Naive thymus-derived CD4-positive, alpha-beta T cell (primary cell): ENCODE measurements around the gene RHBDD1. TPM values are rescaled to one million over a fixed set of nuclear protein-coding genes. Genes with fewer than 3 reads are reported as not detected.

Experiments
- ATAC-seq: fragments of 150-1000 bp; cut with Tn5 transposase; 2 replicates; pipeline ENCODE4 v1.10.0; 2021; ENCODE audit warnings: mild to moderate bottlenecking, moderate library complexity
- CTCF ChIA-PET: fragments of 350-600 bp; sonication (Branson Sonifier 250); formaldehyde crosslinking; loops from one replicate; lab custom pipeline; 2021; ENCODE audit warnings: antibody characterized with exemption; lab: Charles Lee
- POLR2A ChIA-PET: fragments of 350-600 bp; sonication (Branson Sonifier 250); formaldehyde crosslinking; loops from one replicate; lab custom pipeline; 2021; ENCODE audit warnings: antibody characterized with exemption, inconsistent platforms; lab: Charles Lee
- DNase-seq, 9 donors: peaks; one replicate each; pipeline versions ENCODE4 v3.0.0 to v3.0.0-alpha.2; 2020 to 2022; ENCODE audit warnings: mixed read lengths in 1 of 9
- H3K27ac ChIP-seq: one replicate; pipeline ENCODE4 v1.7.0; 2013; ENCODE audit warnings: mild to moderate bottlenecking, low read depth, low read length, moderate library complexity
- H3K27me3 ChIP-seq, 2 donors: one replicate each; pipeline ENCODE4 v1.7.0; 2013; ENCODE audit warnings: low read length in 2 of 2, mild to moderate bottlenecking in 2 of 2, moderate library complexity in 2 of 2; ENCODE audit not compliant: control insufficient read depth in 2 of 2, insufficient read depth in 2 of 2
- H3K36me3 ChIP-seq, 3 experiments: 1 replicate in 2 of 3; 2 replicates in 1 of 3; pipeline ENCODE4 v1.7.0; 2013; ENCODE audit warnings: low read length in 3 of 3, mild to moderate bottlenecking in 3 of 3, moderate library complexity in 1 of 3; ENCODE audit not compliant: insufficient read depth in 3 of 3, control insufficient read depth in 2 of 3
- H3K4me1 ChIP-seq, 2 donors: one replicate each; pipeline ENCODE4 v1.7.0; 2013; ENCODE audit warnings: low read length in 2 of 2, mild to moderate bottlenecking in 2 of 2, moderate library complexity in 1 of 2; ENCODE audit not compliant: control insufficient read depth in 2 of 2, insufficient read depth in 2 of 2
- H3K4me3 ChIP-seq: 2 replicates; pipeline ENCODE4 v1.7.0; 2013; ENCODE audit warnings: mild to moderate bottlenecking, low read length
- H3K9me3 ChIP-seq, 3 experiments: 1 replicate in 2 of 3; 2 replicates in 1 of 3; pipeline ENCODE4 v1.7.0; 2013; ENCODE audit warnings: low read length in 3 of 3; ENCODE audit not compliant: control insufficient read depth in 2 of 3
- H3K27ac Mint-ChIP-seq, 9 donors: one replicate each; pipeline ENCODE4 v1.8.0; 2020 to 2022; ENCODE audit warnings: mixed read lengths in 9 of 9, mild to moderate bottlenecking in 8 of 9, moderate library complexity in 5 of 9, inconsistent platforms in 2 of 9
- H3K27me3 Mint-ChIP-seq, 5 donors: one replicate each; pipeline ENCODE4 v1.8.0; 2021 to 2022; ENCODE audit warnings: mixed read lengths in 5 of 5, mild to moderate bottlenecking in 1 of 5
- H3K36me3 Mint-ChIP-seq, 5 donors: one replicate each; pipeline ENCODE4 v1.8.0; 2020 to 2022; ENCODE audit warnings: mixed read lengths in 5 of 5, mild to moderate bottlenecking in 3 of 5, inconsistent platforms in 1 of 5
- H3K4me1 Mint-ChIP-seq, 7 donors: one replicate each; pipeline ENCODE4 v1.8.0; 2020 to 2022; ENCODE audit warnings: mixed read lengths in 7 of 7, mild to moderate bottlenecking in 3 of 7, inconsistent platforms in 1 of 7
- H3K4me3 Mint-ChIP-seq, 10 donors: one replicate each; pipeline ENCODE4 v1.8.0; 2020 to 2022; ENCODE audit warnings: mild to moderate bottlenecking in 10 of 10, mixed read lengths in 10 of 10, moderate library complexity in 6 of 10, inconsistent platforms in 2 of 10
- H3K9me3 Mint-ChIP-seq, 11 donors: one replicate each; pipeline ENCODE4 v1.8.0; 2020 to 2022; ENCODE audit warnings: mixed read lengths in 11 of 11, mild to moderate bottlenecking in 4 of 11, inconsistent platforms in 1 of 11, moderate library complexity in 1 of 11
- intact Hi-C, 2 donors: fragments of 100-400 bp; cut with micrococcal nuclease; formaldehyde crosslinking; loops; one replicate each; pipeline ENCODE4 v1.15.1; 2023
- polyA plus RNA-seq, 2 donors: library from polyadenylated mRNA; unstranded; fragments of 300-500 nt; fragmentation: Illumina TruSeq; gene quantifications; one replicate each; pipeline ENCODE4 v1.2.3, GENCODE V29; 2021
- total RNA-seq, 6 experiments: library from RNA in 5 of 6; stranded (reverse) in 5 of 6; gene quantifications; 1 replicate in 5 of 6; 2 replicates in 1 of 6; pipeline ENCODE4 v1.2.3 and lab custom pipeline; 2021 to 2026

RHBDD1 gene
- total and polyA plus RNA-seq, 7 experiments from 2014 or later = 21.2 to 70.8 (median 48.3) TPM

DNA sequence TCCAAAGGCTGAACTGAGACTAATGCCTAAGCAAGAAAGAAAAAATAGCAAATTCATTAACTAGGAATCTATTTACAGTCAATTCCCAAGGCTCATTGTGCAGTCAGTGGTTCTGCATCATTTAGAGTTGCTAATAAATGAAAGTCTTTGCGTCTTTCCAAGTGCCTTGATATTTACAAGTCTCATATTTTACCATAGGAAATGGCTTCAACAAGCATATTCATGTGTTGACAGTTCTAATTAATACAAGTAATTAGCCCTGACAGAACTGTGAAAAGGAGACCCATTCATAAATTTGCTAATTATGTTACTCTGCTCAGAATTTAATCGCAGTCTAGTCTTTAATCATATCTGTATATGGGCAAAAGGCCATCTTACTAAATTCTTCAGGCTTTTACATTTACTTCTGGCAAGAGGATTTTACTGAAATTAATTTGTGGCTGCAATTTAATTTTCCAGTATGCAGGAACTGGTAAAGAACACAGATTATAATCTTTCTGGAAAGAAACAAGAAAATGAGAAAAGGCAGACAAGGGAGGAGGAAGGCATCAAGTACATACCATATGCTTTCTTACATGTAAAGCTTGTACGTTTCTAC, 126.4 kb downstream of the RHBDD1 start:
- intact Hi-C loops = no loop called here
- Mint-ChIP-seq H3K27ac (no peak overlapping the region), H3K36me3 (peaks cover 4 to 42% (median 38%) of the 10 kb centered on the region in 5 donors), H3K9me3 (peaks cover 2 to 26% (median 10%) of the 10 kb centered on the region in 11 donors), H3K27me3 (no peaks in the 10 kb centered on the region), H3K4me1 (no peaks in the 10 kb centered on the region), H3K4me3 (no peak overlapping the region)
- H3K27me3 ChIP-seq = no peaks in the 10 kb centered on the region
- H3K36me3 ChIP-seq = no peaks in the 10 kb centered on the region
- POLR2A ChIA-PET = no interaction called here
- no peak overlapping the region for H3K4me3 ChIP-seq
- CTCF ChIA-PET = interaction anchor here (0.5 kb wide), 1 partner anchor 28 kb away, joined by 6 read pairs; no protein-coding TSS in a partner anchor
- DNase-seq = no peak
- ATAC-seq = no peak
- H3K4me1 ChIP-seq = no peaks in the 10 kb centered on the region
- no peak overlapping the region for H3K27ac ChIP-seq
- H3K9me3 ChIP-seq = no peaks in the 10 kb centered on the region

DNA sequence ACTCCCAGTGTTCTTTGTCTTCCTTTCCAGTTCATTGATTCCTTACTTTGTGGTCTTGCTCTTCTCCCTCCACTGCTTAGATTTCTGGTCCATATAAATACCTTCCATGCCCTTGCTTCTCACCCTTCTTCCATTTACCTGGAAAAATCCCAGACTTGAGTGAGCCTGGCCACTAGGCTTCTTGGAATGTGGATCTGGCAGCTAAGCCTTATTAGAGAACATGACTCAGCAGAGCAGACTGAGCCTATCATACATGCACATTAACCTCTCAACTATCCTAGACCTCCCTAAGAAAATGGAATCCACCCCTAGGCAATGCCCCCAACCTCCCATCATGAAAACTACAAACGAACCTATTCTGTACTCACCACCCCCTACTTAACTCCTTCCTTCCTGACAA, 127.7 kb downstream of the RHBDD1 start:
- H3K4me3 Mint-ChIP-seq = no peak overlapping the region
- peaks cover 0 to 34% (median 29%) of the 10 kb centered on the region in 5 donors for H3K36me3 Mint-ChIP-seq

DNA sequence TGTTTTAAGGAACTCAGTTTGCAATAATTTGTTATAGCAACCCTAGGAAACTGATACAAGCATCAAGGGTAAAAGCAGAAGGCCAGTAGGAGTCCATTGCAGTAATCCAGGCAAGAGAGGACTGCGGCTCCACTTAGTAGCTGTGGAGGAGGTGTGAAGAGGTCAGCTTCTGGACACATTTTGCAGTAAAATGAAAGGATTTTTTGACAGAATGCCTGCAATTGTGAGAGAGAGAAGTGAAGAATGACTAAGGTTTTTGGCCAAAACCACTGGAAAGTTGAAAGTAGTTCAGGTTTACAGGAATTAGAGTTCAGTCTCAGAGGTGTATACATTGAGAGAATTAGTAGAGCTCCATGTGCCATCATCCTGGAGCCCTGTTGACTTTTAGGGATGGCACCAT, 129.5 kb downstream of the RHBDD1 start:
- ATAC-seq (no peak), DNase-seq (no peak)
- Mint-ChIP-seq H3K36me3 (peaks cover 0 to 20% (median 15%) of the 10 kb centered on the region in 5 donors), H3K4me1 (peaks cover 0 to 30% (median 12%) of the 10 kb centered on the region in 7 donors), H3K27me3 (no peaks in the 10 kb centered on the region), H3K27ac (no peak overlapping the region), H3K4me3 (no peak overlapping the region), H3K9me3 (no peaks in the 10 kb centered on the region)
- Histone ChIP-seq H3K4me1 (no peaks in the 10 kb centered on the region), H3K36me3 (no peaks in the 10 kb centered on the region), H3K27me3 (no peaks in the 10 kb centered on the region), H3K4me3 (no peak overlapping the region), H3K27ac (no peak overlapping the region), H3K9me3 (no peaks in the 10 kb centered on the region)
- ChIA-PET CTCF (no interaction called here), POLR2A (no interaction called here)
- intact Hi-C loops = no loop called here

More for the DNA sequence above, 127.7 kb downstream of the RHBDD1 start:
- H3K27me3 Mint-ChIP-seq = no peaks in the 10 kb centered on the region
- Histone ChIP-seq H3K4me3 (no peak overlapping the region), H3K27me3 (no peaks in the 10 kb centered on the region), H3K36me3 (no peaks in the 10 kb centered on the region), H3K27ac (no peak overlapping the region), H3K9me3 (no peaks in the 10 kb centered on the region), H3K4me1 (no peaks in the 10 kb centered on the region)
- ChIA-PET CTCF (no interaction called here), POLR2A (no interaction called here)
- peaks cover 0 to 14% (median 4%) of the 10 kb centered on the region in 11 donors for H3K9me3 Mint-ChIP-seq
- peaks cover 0 to 11% (median 0%) of the 10 kb centered on the region in 7 donors for H3K4me1 Mint-ChIP-seq
- intact Hi-C loops = no loop called here
- DNase-seq (no peak), ATAC-seq (no peak)
- H3K27ac Mint-ChIP-seq = no peak overlapping the region

DNA sequence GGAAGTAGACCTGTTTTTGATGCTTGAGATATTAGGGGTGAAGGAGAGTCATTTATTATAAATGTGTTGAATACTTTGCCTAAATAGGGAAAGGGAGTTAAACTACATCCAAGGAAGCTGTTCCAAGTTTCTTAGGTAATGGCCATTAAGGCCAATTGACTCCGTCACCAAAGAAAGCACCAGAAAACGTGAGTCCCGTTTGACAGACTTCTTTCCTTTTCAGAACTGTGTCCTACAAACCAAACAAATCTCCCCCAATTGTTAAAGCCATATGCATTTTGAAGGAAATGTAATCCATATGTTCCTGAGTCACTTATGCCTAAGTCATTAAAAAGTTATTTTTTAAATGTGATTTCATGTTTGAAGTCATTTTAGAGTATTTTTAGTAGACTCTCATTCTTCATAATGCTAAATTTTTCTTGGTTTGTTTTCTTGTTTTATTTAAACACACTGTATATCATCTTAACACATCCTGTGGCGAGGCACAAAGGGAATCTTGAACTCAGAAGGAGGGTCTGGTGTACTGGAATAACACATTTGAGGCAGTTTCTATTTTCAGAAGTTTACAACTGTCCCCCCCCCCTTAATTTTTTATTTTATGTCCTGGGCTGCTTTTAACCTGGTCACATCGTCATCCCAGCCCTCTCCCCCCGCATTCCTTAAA, 133.7 kb downstream of the RHBDD1 start:
- H3K9me3 Mint-ChIP-seq = no peaks in the 10 kb centered on the region
- intact Hi-C loops = loop anchor here in 1 of 2 donors (2.0 kb wide), 1 partner anchor 15 kb away; no protein-coding TSS in a partner anchor
- Histone ChIP-seq H3K9me3 (no peaks in the 10 kb centered on the region), H3K4me1 (no peaks in the 10 kb centered on the region), H3K36me3 (no peaks in the 10 kb centered on the region), H3K27ac (no peak overlapping the region), H3K27me3 (no peaks in the 10 kb centered on the region), H3K4me3 (no peak overlapping the region)
- ChIA-PET POLR2A (no interaction called here), CTCF (no interaction called here)
- no peak for ATAC-seq
- peak overlapping the region in 7 of 10 donors; percentile 25 to 80 (median 72) for H3K4me3 Mint-ChIP-seq
- no peaks in the 10 kb centered on the region for H3K27me3 Mint-ChIP-seq
- no peak for DNase-seq
- H3K4me1 Mint-ChIP-seq = peaks cover 0 to 59% (median 36%) of the 10 kb centered on the region in 7 donors
- H3K36me3 Mint-ChIP-seq = peaks cover 0 to 34% (median 12%) of the 10 kb centered on the region in 5 donors
- H3K27ac Mint-ChIP-seq = peak overlapping the region in 4 of 9 donors; percentile 8 to 83 (median 62)

DNA sequence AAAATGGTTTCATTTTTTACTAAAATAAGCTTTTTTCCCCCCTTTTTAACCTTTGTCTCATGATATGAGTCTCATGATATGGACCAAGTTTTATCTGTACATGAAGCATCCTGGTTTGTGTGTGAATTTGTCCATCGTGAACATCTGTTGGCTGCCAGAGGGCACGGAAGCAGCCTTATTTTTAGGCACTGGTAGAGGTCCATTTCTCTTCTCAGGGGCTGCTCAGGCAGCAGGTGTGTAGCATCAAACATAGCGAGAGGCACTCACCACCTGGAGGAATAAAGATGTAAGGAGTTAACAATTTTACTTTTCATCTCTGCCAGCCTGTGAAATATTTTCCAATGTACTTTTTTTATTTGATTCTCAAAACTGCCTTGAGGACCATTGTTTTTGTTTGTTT, 134.5 kb downstream of the RHBDD1 start:
- Histone ChIP-seq H3K9me3 (no peaks in the 10 kb centered on the region), H3K36me3 (no peaks in the 10 kb centered on the region), H3K4me1 (no peaks in the 10 kb centered on the region), H3K4me3 (no peak overlapping the region), H3K27me3 (no peaks in the 10 kb centered on the region), H3K27ac (no peak overlapping the region)
- Mint-ChIP-seq H3K27me3 (no peaks in the 10 kb centered on the region), H3K4me3 (peak overlapping the region in 9 of 10 donors; percentile 51 to 80 (median 72)), H3K36me3 (peaks cover 0 to 39% (median 12%) of the 10 kb centered on the region in 5 donors), H3K4me1 (peaks cover 0 to 59% (median 41%) of the 10 kb centered on the region in 7 donors), H3K27ac (peak overlapping the region in 7 of 9 donors; percentile 8 to 83 (median 66)), H3K9me3 (no peaks in the 10 kb centered on the region)
- ATAC-seq (no peak), DNase-seq (no peak)
- intact Hi-C loops = loop anchor here in 1 of 2 donors (2.0 kb wide), 1 partner anchor 14 kb away; no protein-coding TSS in a partner anchor
- ChIA-PET POLR2A (no interaction called here), CTCF (no interaction called here)

DNA sequence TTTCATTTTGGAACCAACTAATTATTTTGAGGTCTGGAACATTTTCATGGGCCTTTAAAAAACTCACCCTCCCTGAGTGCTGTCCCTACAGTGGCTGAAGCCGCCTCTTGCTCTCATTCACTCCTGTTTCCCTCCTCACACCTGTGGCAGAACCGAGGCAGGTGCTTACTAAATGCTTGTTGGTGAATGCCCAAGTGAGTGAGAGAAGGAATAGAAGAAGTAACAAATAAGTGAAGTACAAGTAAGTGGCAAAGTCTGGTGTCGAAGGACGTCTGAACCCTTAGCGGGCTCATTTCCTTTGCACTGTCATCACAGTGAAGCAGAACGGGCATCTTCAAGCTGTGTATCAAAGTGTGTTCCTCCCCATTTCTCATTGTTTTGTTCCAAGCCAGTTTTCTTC, 135.2 kb downstream of the RHBDD1 start:
- ATAC-seq = no peak
- Mint-ChIP-seq H3K27me3 (no peaks in the 10 kb centered on the region), H3K4me3 (peak overlapping the region in 9 of 10 donors; percentile 51 to 80 (median 70)), H3K27ac (peak overlapping the region in 8 of 9 donors; percentile 8 to 87 (median 60)), H3K9me3 (no peaks in the 10 kb centered on the region), H3K4me1 (peaks cover 0 to 59% (median 41%) of the 10 kb centered on the region in 7 donors), H3K36me3 (peaks cover 0 to 39% (median 15%) of the 10 kb centered on the region in 5 donors)
- Histone ChIP-seq H3K36me3 (no peaks in the 10 kb centered on the region), H3K4me3 (no peak overlapping the region), H3K9me3 (no peaks in the 10 kb centered on the region), H3K4me1 (no peaks in the 10 kb centered on the region), H3K27ac (no peak overlapping the region), H3K27me3 (no peaks in the 10 kb centered on the region)
- ChIA-PET CTCF (no interaction called here), POLR2A (no interaction called here)
- intact Hi-C loops = loop anchor here in 1 of 2 donors (2.0 kb wide), 1 partner anchor 14 kb away; no protein-coding TSS in a partner anchor
- DNase-seq = peak in 2 of 9 donors; percentile 8 to 21
